ENCODE data around the gene SLC12A4.

DNA sequence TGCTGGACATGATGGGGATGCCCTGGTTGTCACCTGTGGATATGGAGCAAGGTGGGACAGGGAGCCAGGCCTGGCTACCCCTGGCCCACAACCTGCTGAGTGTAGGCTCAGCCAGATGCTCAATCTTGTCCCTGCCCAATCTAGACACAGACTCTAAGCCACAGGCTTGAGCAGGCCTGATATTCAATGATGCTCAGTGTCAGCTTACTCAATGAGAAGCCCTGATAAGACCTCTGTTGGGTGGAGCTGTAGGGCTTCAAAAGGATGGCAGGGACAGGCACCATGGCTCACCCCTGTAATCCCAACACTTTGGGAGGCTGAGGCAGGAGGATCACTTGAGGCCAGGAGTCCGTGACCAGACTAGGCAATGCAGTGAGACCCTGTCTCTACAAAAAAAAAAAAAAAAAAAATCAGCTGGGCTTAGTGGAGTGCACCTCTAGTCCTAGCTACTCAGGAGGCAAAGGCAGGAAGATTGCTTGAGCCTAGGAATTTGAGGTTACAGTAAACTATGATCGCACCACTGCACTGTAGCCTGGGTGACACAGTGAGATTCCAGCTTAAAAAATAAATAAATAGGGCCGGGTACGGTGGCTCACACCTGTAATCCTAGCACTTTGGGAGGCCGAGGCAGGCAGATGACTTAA, 27.9 kb downstream of the SLC12A4 start:
- TF ChIP-seq POLR2AphosphoS5 (IDR thresholded peaks at IDR 0.05; ENCODE audit: borderline replicate concordance, low read depth, low read length) (no peak), EZH2 (IDR thresholded peaks at IDR 0.05) (no peak), FOXP2 (optimal IDR thresholded peaks at IDR 0.05; ENCODE audit: control extremely low read depth, extremely low read length, insufficient read depth) (no peak)
